Cortex of kidney (tissue), 1 donor: ENCODE results near the gene TMCO4.

Experiments
- DNase-seq: peaks from one replicate; lab custom pipeline; 2025; lab: John Stamatoyannopoulos, UW

TMCO4 gene

GRCh38 chr1:19747761-19748160 lies 52.0 kb downstream of the TMCO4 start:
- DNase-seq = no peak

GRCh38 chr1:19744886-19745285 lies 54.8 kb downstream of the TMCO4 start:
- DNase-seq = no peak

GRCh38 chr1:19744335-19744743 lies 55.4 kb downstream of the TMCO4 start:
- DNase-seq = no peak

DNA sequence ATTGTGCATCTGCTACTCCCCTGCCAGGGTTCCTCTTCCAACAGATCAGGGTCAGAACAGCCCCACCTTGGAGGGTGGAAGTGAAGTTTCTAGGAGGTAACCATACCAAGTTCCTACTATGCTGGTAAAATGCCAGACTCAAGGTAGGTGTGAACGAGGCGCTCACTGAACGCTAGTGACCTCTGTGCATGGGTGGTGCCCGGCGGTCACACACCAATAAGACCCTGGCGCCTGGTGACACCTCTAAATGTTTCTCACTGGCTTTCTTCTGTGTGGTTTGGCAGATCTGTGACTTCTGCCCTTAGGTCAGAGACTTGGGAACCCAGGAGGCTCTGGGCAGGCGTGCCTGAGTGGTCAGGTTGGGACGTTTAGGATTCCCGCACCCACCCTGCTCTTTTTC lies 55.9 kb downstream of the TMCO4 start:
- DNase-seq = no peak

DNA sequence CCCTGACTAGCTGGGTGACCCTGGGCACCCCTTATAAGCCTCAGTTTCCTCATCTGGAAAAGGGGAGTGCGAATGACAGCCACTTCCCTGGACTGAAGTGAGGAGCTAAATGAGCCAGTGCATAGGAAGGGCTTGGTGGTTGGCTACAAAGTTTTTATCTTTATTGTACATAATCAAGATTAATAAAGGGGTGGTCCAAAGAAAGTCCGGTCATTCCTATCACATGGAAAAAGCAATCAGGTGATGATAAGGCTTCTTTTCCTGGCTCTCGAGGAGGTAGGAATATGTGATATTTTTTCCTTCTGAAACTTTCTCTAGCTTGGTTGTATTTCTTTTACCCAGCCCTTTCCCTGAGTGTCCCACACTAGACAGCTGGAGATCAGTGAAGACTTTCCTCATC lies 56.5 kb downstream of the TMCO4 start:
- no peak for DNase-seq

DNA sequence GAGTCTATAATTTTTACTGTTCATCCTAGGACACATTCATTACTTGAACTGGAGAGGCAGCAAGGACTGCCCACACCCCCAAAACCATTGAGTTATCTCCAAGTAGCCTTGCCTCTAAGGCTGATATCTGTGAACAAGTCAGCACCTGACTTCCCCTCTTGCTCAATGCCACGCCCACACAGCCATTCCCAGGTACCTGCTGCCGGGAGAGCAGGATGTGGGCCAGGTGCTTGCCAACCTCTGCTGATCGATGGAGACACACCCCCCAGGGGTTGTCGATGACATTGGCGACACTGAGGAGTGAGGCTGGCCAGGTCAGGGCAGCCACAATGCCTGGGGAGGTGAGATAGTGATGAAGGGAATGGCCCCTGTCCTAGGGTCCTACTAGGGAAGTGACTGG lies 60.1 kb downstream of the TMCO4 start:
- no peak for DNase-seq

GRCh38 chr1:19738669-19739068 lies 61.0 kb downstream of the TMCO4 start:
- DNase-seq = no peak

DNA sequence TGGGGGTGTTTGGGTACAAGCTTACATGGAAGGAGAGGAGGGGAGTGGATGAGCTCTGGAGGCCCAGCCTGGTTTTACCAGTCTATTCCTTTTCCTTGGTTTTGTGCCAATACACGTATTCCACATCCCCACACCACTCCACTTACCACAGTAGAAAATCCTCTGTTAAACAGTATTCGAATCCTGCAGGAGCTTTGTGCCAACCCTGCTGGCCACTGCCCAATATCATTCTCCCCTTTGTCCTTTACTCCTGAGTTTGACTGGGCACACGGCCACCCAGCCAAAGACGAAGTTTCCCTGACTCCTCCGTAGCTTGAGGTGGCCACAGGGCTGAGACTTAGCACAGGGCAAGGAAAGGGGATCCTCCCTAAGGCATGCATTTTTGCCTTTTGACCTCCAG lies 61.6 kb downstream of the TMCO4 start:
- DNase-seq = no peak

DNA sequence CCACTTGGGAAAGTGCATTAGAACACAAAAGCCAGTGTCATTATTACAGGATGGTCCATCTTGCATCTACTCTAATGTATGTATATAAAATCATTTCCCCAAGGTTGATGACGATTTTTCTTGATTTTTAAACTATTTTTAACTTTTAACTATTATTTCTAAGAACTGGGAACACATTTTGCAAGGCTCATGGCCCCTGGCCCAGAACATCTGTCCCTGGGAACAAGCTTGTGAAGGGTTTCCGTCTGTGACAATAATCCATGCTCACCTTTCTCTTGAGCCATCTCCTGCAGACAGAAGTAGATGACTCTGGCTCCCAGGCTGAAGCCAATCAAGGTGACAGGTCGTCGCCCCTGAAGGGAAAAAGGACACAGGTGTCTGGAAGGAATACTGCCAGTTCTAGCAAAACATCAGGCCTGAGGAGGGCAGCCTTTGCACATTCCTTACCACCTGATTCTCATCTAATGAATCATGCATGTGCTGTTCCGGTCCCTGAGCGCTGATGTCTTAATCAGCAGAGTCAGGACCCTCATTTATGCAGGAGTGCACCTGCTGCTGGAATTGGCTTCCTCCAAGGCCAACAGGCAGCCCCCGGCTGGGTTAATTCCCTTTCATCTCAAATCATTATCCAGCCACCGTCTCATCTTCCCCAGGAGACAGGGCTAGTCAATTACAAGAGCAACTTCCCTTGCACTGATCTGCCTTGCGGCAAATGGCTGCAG lies 62.5 kb downstream of the TMCO4 start:
- no peak for DNase-seq

DNA sequence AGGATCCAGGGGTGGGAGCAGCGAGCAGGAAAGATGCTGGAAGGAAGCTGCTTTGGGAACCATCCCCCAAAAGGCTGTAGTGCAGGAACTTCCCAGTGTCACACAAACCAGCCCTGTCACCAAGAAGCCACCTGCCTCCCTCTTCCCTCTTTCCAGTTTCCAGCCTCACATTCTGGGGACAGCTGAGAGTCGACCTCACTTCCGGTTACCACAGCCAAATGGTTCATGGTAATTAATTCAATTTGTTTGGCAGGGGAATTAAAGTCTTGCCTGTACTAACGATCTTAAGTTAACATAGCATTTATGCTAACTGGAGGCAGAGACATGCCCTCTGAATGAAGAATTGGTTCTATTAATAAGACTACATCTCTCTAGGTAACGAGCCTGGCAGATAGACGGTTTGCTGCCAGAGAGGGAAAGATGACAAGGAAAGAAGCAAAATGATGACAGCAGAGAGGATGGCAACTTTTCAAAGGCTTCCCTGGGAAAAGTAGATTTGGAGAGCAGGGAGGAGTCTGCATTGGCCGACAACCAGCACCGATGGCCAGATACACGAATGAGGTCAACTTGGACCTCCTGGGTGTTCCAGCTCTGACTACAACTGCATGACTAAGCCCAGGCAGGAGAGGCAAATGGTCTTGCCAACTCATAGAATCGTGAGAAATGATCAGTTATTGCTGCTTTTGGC lies 64.1 kb downstream of the TMCO4 start:
- no peak for DNase-seq

DNA sequence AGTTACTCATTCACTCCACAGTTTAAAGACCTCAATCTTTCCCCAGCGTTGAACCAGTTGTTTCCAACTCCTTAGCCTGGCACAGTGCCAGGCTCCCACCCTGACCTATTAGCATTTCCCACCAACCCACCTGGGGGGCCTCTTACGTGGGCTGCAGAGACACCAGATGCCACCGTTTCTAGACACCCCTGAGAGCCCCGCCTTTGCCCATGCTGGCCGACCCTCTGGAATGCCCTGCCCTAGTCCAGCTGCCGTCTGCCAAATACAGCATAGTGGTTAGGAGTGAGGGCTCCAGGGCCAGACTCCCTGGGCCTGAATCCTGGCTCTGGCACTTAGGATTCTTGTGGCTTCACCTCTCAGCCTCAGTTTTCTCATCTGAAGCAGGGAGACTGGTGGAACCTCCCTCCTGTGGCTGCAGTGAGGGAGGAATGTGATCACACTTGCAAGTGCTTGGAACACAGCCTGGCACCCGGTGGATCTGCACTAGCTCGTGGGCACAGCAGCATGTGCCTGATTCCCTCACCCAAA lies 65.2 kb downstream of the TMCO4 start:
- DNase-seq = no peak

- no peak for DNase-seq
Measured at GRCh38 chr1:19734056-19734455, 65.7 kb downstream of the TMCO4 start.

DNA sequence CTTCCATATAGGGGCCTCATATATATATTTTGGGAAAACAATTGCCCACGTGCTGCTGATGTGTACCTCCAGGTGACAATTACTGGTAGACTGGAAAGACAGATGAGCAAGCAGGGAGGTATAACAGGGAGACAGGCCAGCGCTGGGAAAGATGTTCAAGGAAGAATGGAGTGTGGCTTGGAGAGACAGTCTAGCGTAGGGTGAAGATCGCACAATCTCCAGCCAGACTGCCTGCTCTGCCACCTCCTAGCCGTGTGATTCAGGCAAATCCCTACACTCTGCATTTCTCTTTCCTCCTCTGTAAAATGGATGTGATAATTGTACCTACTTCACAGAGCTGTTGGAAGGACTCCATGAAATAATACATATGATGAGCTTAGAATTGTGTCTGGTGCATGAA lies 66.1 kb downstream of the TMCO4 start:
- DNase-seq = no peak

DNA sequence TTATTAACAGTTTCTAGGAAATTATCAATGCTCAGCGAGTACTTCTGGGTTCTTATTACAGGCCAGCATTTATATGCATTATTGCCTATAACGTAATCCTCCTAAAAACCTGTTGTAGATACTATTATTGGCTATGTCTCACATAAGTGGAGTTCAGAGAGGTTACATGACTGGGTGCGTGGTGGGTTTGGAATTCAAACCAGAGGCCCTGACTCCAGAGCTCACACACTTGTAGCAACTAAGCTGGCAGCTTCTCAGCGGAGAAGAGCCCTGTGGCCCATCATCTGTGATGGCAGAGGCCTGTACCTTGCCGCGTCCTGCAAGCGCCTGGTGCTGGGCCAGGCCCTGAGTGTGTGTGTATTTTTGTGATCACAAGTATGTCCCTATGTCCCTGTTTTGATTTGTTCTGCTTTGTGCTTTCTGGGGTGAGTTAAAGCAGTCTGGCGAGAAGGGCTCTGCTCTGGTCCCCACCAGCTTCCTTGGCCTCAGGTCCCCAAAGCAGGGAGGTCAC lies 68.3 kb downstream of the TMCO4 start:
- no peak for DNase-seq

- no peak for DNase-seq
Measured at GRCh38 chr1:19730793-19731192, 68.9 kb downstream of the TMCO4 start.

DNA sequence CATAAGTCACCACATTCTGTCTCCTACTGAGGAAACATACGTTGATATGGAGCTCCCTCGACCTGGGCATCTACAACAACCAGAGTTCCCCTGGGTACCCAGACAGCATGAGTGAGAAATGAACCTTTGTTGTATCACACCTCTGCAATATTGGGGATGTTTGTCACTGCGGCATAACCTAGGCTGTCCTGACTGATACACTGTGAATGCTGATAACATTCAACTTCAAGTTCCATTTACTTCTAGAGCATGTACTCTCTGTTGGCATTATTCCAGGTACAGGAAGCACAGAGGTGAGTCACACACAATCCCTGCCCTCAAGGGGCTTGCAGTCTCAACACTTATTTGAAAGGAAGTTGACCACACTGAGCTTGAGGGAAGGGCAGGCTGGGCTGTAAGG lies 69.5 kb downstream of the TMCO4 start:
- DNase-seq = no peak

- no peak for DNase-seq
Measured at GRCh38 chr1:19728413-19729145, 71.1 kb downstream of the TMCO4 start.

GRCh38 chr1:19725606-19726005 lies 74.1 kb downstream of the TMCO4 start:
- DNase-seq = no peak

DNA sequence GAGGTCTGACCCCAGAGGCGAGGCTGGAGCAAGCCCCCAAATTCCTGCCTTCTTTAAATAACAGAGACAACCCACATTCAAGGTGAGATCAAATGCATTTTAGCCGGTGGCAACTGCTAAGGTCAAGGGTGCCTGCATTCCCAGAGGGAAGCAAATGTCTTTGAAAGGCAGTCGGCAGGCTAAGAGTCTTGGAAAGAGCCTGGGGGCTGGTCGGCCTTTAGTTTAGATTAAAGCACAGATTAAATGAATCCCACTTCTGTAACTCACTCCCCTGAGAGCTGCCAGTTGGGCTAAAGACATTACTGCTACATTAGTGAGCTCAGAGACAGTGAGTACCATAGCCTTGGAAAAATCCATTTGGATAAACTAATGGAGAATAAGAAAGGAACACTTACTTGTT lies 75.8 kb downstream of the TMCO4 start:
- DNase-seq = no peak

DNA sequence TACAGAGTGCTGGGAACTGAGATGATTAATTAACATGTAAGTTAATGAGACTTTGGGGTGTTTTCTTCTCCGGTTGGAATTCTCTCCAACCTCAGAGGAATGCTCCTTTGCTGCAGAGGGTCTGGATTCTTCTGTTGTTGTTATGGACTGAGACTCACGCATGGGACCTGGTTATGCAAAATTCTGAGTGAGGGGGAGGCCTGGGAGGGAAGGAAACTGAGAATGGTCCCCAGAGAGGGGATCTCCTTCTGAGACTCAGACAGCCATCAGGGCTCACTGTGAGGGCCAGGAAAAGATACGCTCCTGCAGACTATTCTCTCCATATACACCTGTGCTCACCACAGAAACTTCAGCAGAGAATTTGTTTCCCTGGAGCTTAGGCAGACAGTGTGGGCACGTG lies 78.7 kb downstream of the TMCO4 start:
- DNase-seq = no peak

GRCh38 chr1:19720174-19720573 lies 79.5 kb downstream of the TMCO4 start:
- no peak for DNase-seq

GRCh38 chr1:19717467-19717866 lies 82.2 kb downstream of the TMCO4 start:
- DNase-seq = no peak
